HEK293 (cell line): ENCODE data around the gene VAMP5.

Source experiments
- CTCF ChIA-PET: fragments of 350-600 bp; formaldehyde crosslinking; extraction: SDS; loops from one replicate; lab custom pipeline; 2021; ENCODE audit warnings: antibody characterized with exemption; lab: Yijun Ruan, JAX
- POLR2A ChIA-PET: fragments of 300-600 bp; formaldehyde crosslinking; extraction: SDS; loops from one replicate; lab custom pipeline; 2020; ENCODE audit warnings: antibody characterized with exemption, inconsistent platforms; lab: Yijun Ruan, JAX
- H3K27ac ChIP-seq: fragments of 200-500 bp; sonication (Bioruptor generic); 2 replicates; pipeline ENCODE4 v1.5.1; 2014; ENCODE audit warnings: low read depth, low read length, control low read depth, inconsistent platforms; ENCODE audit errors: extremely low read depth
- H3K36me3 ChIP-seq, 2 experiments: fragments of 200-500 bp in 1 of 2; sonication (Bioruptor generic) in 1 of 2; 1 replicate in 1 of 2; 2 replicates in 1 of 2; pipeline ENCODE4 v1.5.1; 2014 to 2017; ENCODE audit warnings: inconsistent platforms in 2 of 2, low read length in 2 of 2; ENCODE audit not compliant: control insufficient read depth in 2 of 2, insufficient read depth in 1 of 2
- H3K4me1 ChIP-seq: fragments of 200-500 bp; sonication (Bioruptor generic); 2 replicates; pipeline ENCODE4 v1.5.1; 2014; ENCODE audit warnings: mild to moderate bottlenecking, low read length, inconsistent platforms; ENCODE audit not compliant: control insufficient read depth, insufficient read depth
- H3K4me3 ChIP-seq: 2 replicates; pipeline ENCODE4 v1.5.1; 2011; ENCODE audit warnings: low read depth, mild to moderate bottlenecking, control low read depth, low read length, moderate library complexity
- H3K9me3 ChIP-seq: fragments of 200-500 bp; sonication (Bioruptor generic); 2 replicates; pipeline ENCODE4 v1.5.1; 2014; ENCODE audit warnings: low read depth, low read length, inconsistent platforms; ENCODE audit not compliant: control insufficient read depth, insufficient read depth
- KLF8 ChIP-seq: fragments of 450-650 bp; formaldehyde crosslinking; IDR thresholded peaks from 2 replicates; pipeline ENCODE4 v1.5.1; 2016; ENCODE audit warnings: missing biosample characterization, missing genetic modification characterization
- ZBTB20 ChIP-seq: fragments of 450-650 bp; formaldehyde crosslinking; IDR thresholded peaks from 2 replicates; pipeline ENCODE4 v1.5.1; 2016; ENCODE audit warnings: missing biosample characterization, missing genetic modification characterization
- ZBTB49 ChIP-seq: fragments of 450-650 bp; formaldehyde crosslinking; IDR thresholded peaks from 2 replicates; pipeline ENCODE4 v1.5.1; 2016; ENCODE audit warnings: missing biosample characterization, missing genetic modification characterization, low read depth
- ZNF184 ChIP-seq: fragments of 450-650 bp; IDR thresholded peaks from 2 replicates; pipeline ENCODE4 v1.5.1; 2018; ENCODE audit warnings: missing biosample characterization, mild to moderate bottlenecking, missing genetic modification characterization
- ZNF19 ChIP-seq: fragments of 450-650 bp; formaldehyde crosslinking; IDR thresholded peaks from 2 replicates; pipeline ENCODE4; 2016; ENCODE audit warnings: missing biosample characterization, missing genetic modification characterization, low read depth
- ZNF416 ChIP-seq: fragments of 450-650 bp; formaldehyde crosslinking; IDR thresholded peaks from 2 replicates; pipeline ENCODE4 v1.5.1; 2016; ENCODE audit warnings: missing biosample characterization, missing genetic modification characterization
- ZNF423 ChIP-seq: fragments of 450-650 bp; formaldehyde crosslinking; IDR thresholded peaks from 2 replicates; pipeline ENCODE4 v1.5.1; 2016; ENCODE audit warnings: missing biosample characterization, missing genetic modification characterization
- ZNF571 ChIP-seq: fragments of 450-650 bp; formaldehyde crosslinking; IDR thresholded peaks from 2 replicates; pipeline ENCODE4 v1.5.0; 2017; ENCODE audit warnings: missing biosample characterization, missing genetic modification characterization
- ZNF792 ChIP-seq: fragments of 450-650 bp; formaldehyde crosslinking; IDR thresholded peaks from 2 replicates; pipeline ENCODE4 v1.5.1; 2016; ENCODE audit warnings: missing biosample characterization, missing genetic modification characterization
- ZSCAN30 ChIP-seq: fragments of 450-650 bp; IDR thresholded peaks from 2 replicates; pipeline ENCODE4 v1.5.1; 2018; ENCODE audit warnings: missing biosample characterization, mild to moderate bottlenecking, missing genetic modification characterization, moderate library complexity
- TF ChIP-seq, protein P1 (sequence below): fragments of 450-650 bp; formaldehyde crosslinking; IDR thresholded peaks from 2 replicates; pipeline ENCODE4 v1.5.1; 2016; ENCODE audit warnings: missing biosample characterization, missing genetic modification characterization, borderline replicate concordance
- TF ChIP-seq, protein P2 (sequence below): fragments of 450-650 bp; formaldehyde crosslinking; IDR thresholded peaks from 2 replicates; pipeline ENCODE4 v1.5.1; 2017; ENCODE audit warnings: missing biosample characterization, missing genetic modification characterization

Gene VAMP5

DNA sequence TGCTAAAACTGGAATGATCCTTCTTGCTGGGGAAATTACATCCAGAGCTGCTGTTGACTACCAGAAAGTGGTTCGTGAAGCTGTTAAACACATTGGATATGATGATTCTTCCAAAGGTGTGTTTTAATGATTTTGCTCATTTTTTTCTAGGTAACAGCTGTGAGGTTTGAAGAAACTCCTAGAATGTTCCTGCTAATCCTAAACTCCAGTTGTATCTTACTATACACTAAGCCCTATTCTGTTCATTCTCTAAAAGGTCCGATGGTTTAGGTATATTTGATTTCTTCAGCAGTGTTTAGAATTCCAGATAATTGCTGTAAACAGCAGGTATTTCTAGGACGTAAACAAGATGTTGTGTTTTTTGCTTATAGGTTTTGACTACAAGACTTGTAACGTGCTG is 43.0 kb upstream of the VAMP5 start (continued):
- no peak for TF ChIP-seq ZBTB49 (tag by site-specific recombination)
- no peak for TF ChIP-seq KLF8 (tag by site-specific recombination)
- TF ChIP-seq, protein P1, sequence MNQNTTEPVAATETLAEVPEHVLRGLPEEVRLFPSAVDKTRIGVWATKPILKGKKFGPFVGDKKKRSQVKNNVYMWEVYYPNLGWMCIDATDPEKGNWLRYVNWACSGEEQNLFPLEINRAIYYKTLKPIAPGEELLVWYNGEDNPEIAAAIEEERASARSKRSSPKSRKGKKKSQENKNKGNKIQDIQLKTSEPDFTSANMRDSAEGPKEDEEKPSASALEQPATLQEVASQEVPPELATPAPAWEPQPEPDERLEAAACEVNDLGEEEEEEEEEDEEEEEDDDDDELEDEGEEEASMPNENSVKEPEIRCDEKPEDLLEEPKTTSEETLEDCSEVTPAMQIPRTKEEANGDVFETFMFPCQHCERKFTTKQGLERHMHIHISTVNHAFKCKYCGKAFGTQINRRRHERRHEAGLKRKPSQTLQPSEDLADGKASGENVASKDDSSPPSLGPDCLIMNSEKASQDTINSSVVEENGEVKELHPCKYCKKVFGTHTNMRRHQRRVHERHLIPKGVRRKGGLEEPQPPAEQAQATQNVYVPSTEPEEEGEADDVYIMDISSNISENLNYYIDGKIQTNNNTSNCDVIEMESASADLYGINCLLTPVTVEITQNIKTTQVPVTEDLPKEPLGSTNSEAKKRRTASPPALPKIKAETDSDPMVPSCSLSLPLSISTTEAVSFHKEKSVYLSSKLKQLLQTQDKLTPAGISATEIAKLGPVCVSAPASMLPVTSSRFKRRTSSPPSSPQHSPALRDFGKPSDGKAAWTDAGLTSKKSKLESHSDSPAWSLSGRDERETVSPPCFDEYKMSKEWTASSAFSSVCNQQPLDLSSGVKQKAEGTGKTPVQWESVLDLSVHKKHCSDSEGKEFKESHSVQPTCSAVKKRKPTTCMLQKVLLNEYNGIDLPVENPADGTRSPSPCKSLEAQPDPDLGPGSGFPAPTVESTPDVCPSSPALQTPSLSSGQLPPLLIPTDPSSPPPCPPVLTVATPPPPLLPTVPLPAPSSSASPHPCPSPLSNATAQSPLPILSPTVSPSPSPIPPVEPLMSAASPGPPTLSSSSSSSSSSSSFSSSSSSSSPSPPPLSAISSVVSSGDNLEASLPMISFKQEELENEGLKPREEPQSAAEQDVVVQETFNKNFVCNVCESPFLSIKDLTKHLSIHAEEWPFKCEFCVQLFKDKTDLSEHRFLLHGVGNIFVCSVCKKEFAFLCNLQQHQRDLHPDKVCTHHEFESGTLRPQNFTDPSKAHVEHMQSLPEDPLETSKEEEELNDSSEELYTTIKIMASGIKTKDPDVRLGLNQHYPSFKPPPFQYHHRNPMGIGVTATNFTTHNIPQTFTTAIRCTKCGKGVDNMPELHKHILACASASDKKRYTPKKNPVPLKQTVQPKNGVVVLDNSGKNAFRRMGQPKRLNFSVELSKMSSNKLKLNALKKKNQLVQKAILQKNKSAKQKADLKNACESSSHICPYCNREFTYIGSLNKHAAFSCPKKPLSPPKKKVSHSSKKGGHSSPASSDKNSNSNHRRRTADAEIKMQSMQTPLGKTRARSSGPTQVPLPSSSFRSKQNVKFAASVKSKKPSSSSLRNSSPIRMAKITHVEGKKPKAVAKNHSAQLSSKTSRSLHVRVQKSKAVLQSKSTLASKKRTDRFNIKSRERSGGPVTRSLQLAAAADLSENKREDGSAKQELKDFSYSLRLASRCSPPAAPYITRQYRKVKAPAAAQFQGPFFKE = no peak

DNA sequence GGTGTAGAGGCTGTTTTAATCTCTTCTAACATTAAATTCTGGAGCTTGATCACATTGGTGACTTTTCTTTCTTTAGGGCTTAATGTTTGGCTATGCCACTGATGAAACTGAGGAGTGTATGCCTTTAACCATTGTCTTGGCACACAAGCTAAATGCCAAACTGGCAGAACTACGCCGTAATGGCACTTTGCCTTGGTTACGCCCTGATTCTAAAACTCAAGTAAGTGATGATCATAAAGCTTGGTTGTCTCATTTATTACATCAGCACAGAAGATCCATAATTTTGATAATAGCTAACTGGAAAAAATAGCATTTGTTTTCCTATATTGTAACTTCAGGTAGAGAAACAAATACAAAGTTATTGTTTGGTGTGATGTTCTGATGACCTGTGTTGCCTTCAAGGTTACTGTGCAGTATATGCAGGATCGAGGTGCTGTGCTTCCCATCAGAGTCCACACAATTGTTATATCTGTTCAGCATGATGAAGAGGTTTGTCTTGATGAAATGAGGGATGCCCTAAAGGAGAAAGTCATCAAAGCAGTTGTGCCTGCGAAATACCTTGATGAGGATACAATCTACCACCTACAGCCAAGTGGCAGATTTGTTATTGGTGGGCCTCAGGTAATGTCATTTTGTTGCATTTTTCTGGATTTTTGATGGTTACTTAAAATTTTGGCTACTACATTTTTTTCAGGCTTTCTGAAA is 42.3 kb upstream of the VAMP5 start:
- ChIA-PET POLR2A (interaction anchor here (0.5 to 3.8 kb wide), 4 partner anchors 19 to 168 kb away, joined by 3 to 87 read pairs (median 14); partner anchors contain the start of genes GGCX and SH2D6), CTCF (interaction anchor here (0.6 to 9.1 kb wide), 4 partner anchors 9 to 122 kb away, joined by 3 to 73 read pairs (median 27); partner anchors contain the start of gene SH2D6)
- Histone ChIP-seq H3K27ac (no peak overlapping the region), H3K36me3 (peaks cover 28 to 67% of the 10 kb centered on the region in 2 experiments), H3K4me1 (0 out of 2 replicates have a peak, but pooled peaks cover 2% of the 10 kb centered on the region), H3K9me3 (no peaks in the 10 kb centered on the region), H3K4me3 (no peak overlapping the region)
- TF ChIP-seq ZNF792 (tag by site-specific recombination) = no peak
- TF ChIP-seq, protein P2, sequence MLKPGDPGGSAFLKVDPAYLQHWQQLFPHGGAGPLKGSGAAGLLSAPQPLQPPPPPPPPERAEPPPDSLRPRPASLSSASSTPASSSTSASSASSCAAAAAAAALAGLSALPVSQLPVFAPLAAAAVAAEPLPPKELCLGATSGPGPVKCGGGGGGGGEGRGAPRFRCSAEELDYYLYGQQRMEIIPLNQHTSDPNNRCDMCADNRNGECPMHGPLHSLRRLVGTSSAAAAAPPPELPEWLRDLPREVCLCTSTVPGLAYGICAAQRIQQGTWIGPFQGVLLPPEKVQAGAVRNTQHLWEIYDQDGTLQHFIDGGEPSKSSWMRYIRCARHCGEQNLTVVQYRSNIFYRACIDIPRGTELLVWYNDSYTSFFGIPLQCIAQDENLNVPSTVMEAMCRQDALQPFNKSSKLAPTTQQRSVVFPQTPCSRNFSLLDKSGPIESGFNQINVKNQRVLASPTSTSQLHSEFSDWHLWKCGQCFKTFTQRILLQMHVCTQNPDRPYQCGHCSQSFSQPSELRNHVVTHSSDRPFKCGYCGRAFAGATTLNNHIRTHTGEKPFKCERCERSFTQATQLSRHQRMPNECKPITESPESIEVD (tag by site-specific recombination) = no peak
- no peak for TF ChIP-seq ZSCAN30 (tag by site-specific recombination)
- no peak for TF ChIP-seq ZBTB20 (tag by site-specific recombination)

- no peak overlapping the region for H3K27ac ChIP-seq
- TF ChIP-seq ZNF184 (tag by site-specific recombination) = no peak
- no peak for TF ChIP-seq ZNF416
- TF ChIP-seq ZNF19 (tag by site-specific recombination) = no peak
- no peak for TF ChIP-seq ZNF571 (tag by site-specific recombination)
- TF ChIP-seq ZNF423 = no peak
- H3K4me3 ChIP-seq = no peak overlapping the region
- no peaks in the 10 kb centered on the region for H3K9me3 ChIP-seq
- ChIA-PET CTCF (interaction anchor here (1.4 to 5.9 kb wide), 2 partner anchors 8 to 123 kb away, joined by 4 to 42 read pairs; no protein-coding TSS in a partner anchor), POLR2A (no interaction called here)
- H3K36me3 ChIP-seq = peaks cover 28 to 76% of the 10 kb centered on the region in 2 experiments
- no peaks in the 10 kb centered on the region for H3K4me1 ChIP-seq
Measured at GRCh38 chr2:85542777-85543176, 41.5 kb upstream of the VAMP5 start.
